K562 (cell line): Measurements from ENCODE around the gene PLEKHA8. TPM values are rescaled to one million over a fixed set of nuclear protein-coding genes. Genes with fewer than 3 reads are reported as not detected.

Experiments used
- BDP1 ChIP-seq: IDR thresholded peaks from 3 replicates; pipeline ENCODE4 v1.6.1; 2011; ENCODE audit not compliant: insufficient read length, insufficient read depth
- GABPA ChIP-seq: fragments of 200-800 bp; sonication (Bioruptor generic); conservative IDR thresholded peaks from 2 replicates; pipeline ENCODE4 v1.6.1; 2016; ENCODE audit warnings: low read depth, missing genetic modification characterization, missing compliant biosample characterization
- MGA ChIP-seq: fragments of 450-650 bp; IDR thresholded peaks from 2 replicates; pipeline ENCODE4 v1.6.1; 2016; ENCODE audit warnings: mild to moderate bottlenecking, moderate library complexity
- NFYB ChIP-seq: IDR thresholded peaks from 2 replicates; pipeline ENCODE4 v1.6.1; 2011; ENCODE audit warnings: mild to moderate bottlenecking, moderate library complexity; ENCODE audit not compliant: insufficient read length; ENCODE audit errors: extremely low read depth
- OTX1 ChIP-seq: fragments of 450-650 bp; formaldehyde crosslinking; IDR thresholded peaks from 2 replicates; pipeline ENCODE4 v1.4.0; 2022; ENCODE audit warnings: mild to moderate bottlenecking
- POLR3G ChIP-seq: IDR thresholded peaks from 2 replicates; pipeline ENCODE4 v1.6.1; 2011; ENCODE audit not compliant: insufficient read length, insufficient replicate concordance; ENCODE audit errors: extremely low read depth
- PPARD ChIP-seq: fragments of 250-450 bp; sonication (Bioruptor Pico); IDR thresholded peaks from 2 replicates; pipeline ENCODE4 v1.8.0; 2022; ENCODE audit warnings: inconsistent platforms, mild to moderate bottlenecking, moderate library complexity
- SP1 ChIP-seq: sonication (generic); formaldehyde crosslinking; IDR thresholded peaks from 2 replicates; pipeline ENCODE4 v1.8.1; 2022; ENCODE audit warnings: mild to moderate bottlenecking, missing genetic modification reagents
- USF2 ChIP-seq: sonication (generic); formaldehyde crosslinking; IDR thresholded peaks from 2 replicates; pipeline ENCODE4 v1.5.0; 2020; ENCODE audit warnings: missing genetic modification reagents
- XRCC5 ChIP-seq: fragments of 200-400 bp; formaldehyde crosslinking; IDR thresholded peaks from 2 replicates; pipeline ENCODE4 v1.6.1; 2017; ENCODE audit warnings: low read depth, mild to moderate bottlenecking, low read length
- ZFPM2 ChIP-seq: fragments of 250-450 bp; sonication (Bioruptor Pico); IDR thresholded peaks from 2 replicates; pipeline ENCODE4 v1.5.1; 2022; ENCODE audit warnings: mild to moderate bottlenecking
- ZNF41 ChIP-seq: fragments of 250-450 bp; sonication (Bioruptor Pico); conservative IDR thresholded peaks from 2 replicates; pipeline ENCODE4 v1.4.0; 2020; ENCODE audit warnings: mild to moderate bottlenecking
- ZZZ3 ChIP-seq: fragments of 450-650 bp; IDR thresholded peaks from 2 replicates; pipeline ENCODE4 v1.6.1; 2016; ENCODE audit warnings: antibody characterized with exemption, mild to moderate bottlenecking, moderate library complexity
- polyA plus RNA-seq, 8 experiments: library from polyadenylated mRNA; depleted of rRNA in 4 of 8; stranded (reverse) in 5 of 8; unstranded in 3 of 8; fragments of >200 nt; fragmentation: Nextera tagmentation in 2 of 8; fragmentation: Illumina TruSeq in 1 of 8; extraction: Ambion mirVana in 2 of 8; extraction: Trizol in 1 of 8; gene quantifications; 2 replicates each; pipeline versions ENCODE4 v1.2.1 to v1.2.3, GENCODE V29; 2011 to 2014; ENCODE audit warnings: inconsistent platforms in 1 of 8, missing spikeins in 1 of 8
- total RNA-seq, 7 experiments: library from RNA; depleted of rRNA in 6 of 7; stranded (reverse); fragments of >200 nt in 6 of 7; fragmentation: Illumina TruSeq in 2 of 7; extraction: Trizol in 2 of 7; gene quantifications; 2 replicates each; pipeline versions ENCODE4 v1.2.1 to v1.2.3, GENCODE V29; 2011 to 2021; ENCODE audit warnings: low replicate concordance in 1 of 7
- TF ChIP-seq, protein P1 (sequence below): sonication (generic); formaldehyde crosslinking; IDR thresholded peaks from 2 replicates; pipeline ENCODE4 v1.8.1; 2022; ENCODE audit warnings: missing genetic modification reagents

PLEKHA8 gene
- total and polyA plus RNA-seq, 9 of the 15 experiments (the other 6 are each of a cell fraction or from before 2014, with no cell fraction given): 3.2 to 16.3 (median 11.8) TPM

GRCh38 chr7:30026229-30027064, 1.8 kb upstream of the PLEKHA8 start, which contains the start of gene FKBP14 (continued):
- TF ChIP-seq MGA (no peak), XRCC5 (peak; percentile 85), ZZZ3 (no peak; the same call in 1 of the 2 replicates), NFYB (peak; percentile 82), SP1 (0 out of 2 replicates have a peak, but pooled peaks have one; percentile 52), POLR3G (no peak), PPARD (CRISPR knock-in tag) (no peak), ZNF41 (no peak), BDP1 (no peak), USF2 (CRISPR knock-in tag) (no peak), ZFPM2 (CRISPR knock-in tag) (no peak), OTX1 (CRISPR knock-in tag) (no peak), GABPA (tag) (peak; percentile 90)
- TF ChIP-seq, protein P1, sequence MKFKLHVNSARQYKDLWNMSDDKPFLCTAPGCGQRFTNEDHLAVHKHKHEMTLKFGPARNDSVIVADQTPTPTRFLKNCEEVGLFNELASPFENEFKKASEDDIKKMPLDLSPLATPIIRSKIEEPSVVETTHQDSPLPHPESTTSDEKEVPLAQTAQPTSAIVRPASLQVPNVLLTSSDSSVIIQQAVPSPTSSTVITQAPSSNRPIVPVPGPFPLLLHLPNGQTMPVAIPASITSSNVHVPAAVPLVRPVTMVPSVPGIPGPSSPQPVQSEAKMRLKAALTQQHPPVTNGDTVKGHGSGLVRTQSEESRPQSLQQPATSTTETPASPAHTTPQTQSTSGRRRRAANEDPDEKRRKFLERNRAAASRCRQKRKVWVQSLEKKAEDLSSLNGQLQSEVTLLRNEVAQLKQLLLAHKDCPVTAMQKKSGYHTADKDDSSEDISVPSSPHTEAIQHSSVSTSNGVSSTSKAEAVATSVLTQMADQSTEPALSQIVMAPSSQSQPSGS (CRISPR knock-in tag): no peak
